ENCODE results near the gene DUSP7.

- no peak for TF ChIP-seq REST (IDR thresholded peaks at IDR 0.05; ENCODE audit: insufficient read depth in 1 of 2, low read depth in 2 of 2, low read length in 2 of 2)
- TF ChIP-seq POLR2AphosphoS5 (IDR thresholded peaks at IDR 0.05; ENCODE audit: low read depth, low read length), result no peak
These were observed at the start of gene DUSP7 for GRCh38 chr3:52056521-52056967.
